Measurements from ENCODE around the gene GTSE1. TPM values are rescaled to one million over a fixed set of nuclear protein-coding genes. Genes with fewer than 3 reads are reported as not detected.

Gene GTSE1
- total and polyA plus RNA-seq, 12 donors = 0.17 to 4.7 (median 0.35) TPM

DNA sequence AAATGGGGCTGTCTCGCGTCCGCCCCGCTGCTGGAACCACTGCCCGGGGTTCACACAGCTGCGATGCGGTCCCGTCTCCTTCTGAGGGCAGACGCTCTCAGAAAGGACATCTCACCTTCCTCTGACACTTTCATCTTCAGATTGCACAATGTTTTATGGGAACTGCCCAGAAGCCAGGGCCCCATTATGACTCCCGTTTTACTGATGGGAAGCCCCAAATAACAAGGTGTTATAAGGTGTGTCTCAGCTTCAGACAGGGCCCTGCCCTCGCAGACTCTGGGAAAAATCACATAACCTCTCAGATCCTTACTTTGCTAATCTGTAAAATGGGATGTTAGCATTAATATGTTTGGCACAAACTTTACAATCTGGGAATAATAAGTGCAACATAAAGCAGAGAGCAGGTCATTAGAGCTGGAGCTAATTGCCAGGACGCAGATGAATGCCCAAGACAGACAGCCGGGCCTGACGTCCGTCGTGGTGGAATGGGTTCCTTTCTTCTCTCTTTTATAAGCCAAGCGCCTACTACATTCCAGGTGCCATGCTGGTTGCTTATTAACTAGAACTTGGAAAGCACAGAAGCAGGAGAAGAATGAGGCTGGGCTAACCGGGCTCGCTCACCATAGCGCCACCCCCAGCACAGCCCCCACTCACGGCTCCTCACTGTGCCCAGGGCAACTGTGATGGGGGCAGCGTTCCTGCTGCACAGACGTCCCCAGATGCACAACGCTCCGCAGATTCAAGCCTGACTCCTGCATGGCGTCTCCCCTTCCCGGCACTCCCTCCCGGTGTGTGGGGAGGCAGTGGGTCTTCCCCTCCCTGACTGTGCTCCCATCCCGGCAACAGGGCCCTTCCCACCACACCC lies 82.6 kb downstream of the GTSE1 start:
- TF ChIP-seq, protein P1, sequence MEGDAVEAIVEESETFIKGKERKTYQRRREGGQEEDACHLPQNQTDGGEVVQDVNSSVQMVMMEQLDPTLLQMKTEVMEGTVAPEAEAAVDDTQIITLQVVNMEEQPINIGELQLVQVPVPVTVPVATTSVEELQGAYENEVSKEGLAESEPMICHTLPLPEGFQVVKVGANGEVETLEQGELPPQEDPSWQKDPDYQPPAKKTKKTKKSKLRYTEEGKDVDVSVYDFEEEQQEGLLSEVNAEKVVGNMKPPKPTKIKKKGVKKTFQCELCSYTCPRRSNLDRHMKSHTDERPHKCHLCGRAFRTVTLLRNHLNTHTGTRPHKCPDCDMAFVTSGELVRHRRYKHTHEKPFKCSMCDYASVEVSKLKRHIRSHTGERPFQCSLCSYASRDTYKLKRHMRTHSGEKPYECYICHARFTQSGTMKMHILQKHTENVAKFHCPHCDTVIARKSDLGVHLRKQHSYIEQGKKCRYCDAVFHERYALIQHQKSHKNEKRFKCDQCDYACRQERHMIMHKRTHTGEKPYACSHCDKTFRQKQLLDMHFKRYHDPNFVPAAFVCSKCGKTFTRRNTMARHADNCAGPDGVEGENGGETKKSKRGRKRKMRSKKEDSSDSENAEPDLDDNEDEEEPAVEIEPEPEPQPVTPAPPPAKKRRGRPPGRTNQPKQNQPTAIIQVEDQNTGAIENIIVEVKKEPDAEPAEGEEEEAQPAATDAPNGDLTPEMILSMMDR (IDR thresholded peaks at IDR 0.05) = no peak
- peaks cover 0 to 15% (median 3%) of the 10 kb centered on the region in 9 donors for H3K4me1 ChIP-seq
- intact Hi-C loops (cut with DNase I) = loop anchor here in 1 of 10 donors (5.0 kb wide), 1 partner anchor 1003 kb away; no protein-coding TSS in a partner anchor
- no peaks in the 10 kb centered on the region for H3K36me3 ChIP-seq
- H3K9me3 ChIP-seq = peaks cover 0 to 14% (median 4%) of the 10 kb centered on the region in 11 donors
- ATAC-seq = no peak
- peaks cover 0 to 6% (median 0%) of the 10 kb centered on the region in 7 donors for H3K27me3 ChIP-seq
- no peak overlapping the region for H3K27ac ChIP-seq
- no peak overlapping the region for H3K4me3 ChIP-seq
- DNase-seq = no peak
- WGBS, 2 donors = 81 to 82% methylated on average over 29 of the region's 29 CpGs

DNA sequence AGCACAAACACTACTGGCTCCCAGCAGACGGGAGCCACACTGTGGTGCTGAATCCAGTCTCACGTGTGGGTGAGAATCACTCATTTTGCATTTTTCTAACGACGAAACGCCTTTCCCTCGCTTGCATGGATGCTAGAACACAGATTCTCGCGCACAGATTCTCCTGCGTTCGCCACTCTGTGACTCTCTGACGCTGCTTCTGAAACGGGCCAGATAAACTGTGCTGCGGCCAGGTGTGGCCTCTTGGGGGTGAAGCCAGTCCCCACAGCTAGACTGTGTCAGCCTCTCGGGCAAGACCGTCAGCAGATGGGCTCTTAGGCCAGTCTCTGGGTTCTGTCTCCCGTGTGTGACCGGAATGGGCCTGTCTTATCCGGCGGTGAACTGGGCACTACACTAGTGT lies 83.4 kb downstream of the GTSE1 start:
- Histone ChIP-seq H3K4me1 (peaks cover 0 to 15% (median 3%) of the 10 kb centered on the region in 9 donors), H3K36me3 (no peaks in the 10 kb centered on the region), H3K9me3 (peaks cover 0 to 14% (median 4%) of the 10 kb centered on the region in 11 donors), H3K4me3 (no peak overlapping the region), H3K27ac (no peak overlapping the region), H3K27me3 (no peaks in the 10 kb centered on the region)
- intact Hi-C loops (cut with DNase I) = no loop called here
- 80 to 84% methylated on average over 19 of the region's 19 CpGs for WGBS, 2 donors
- no peak for ATAC-seq
- TF ChIP-seq, protein P1 (IDR thresholded peaks at IDR 0.05) = no peak
- no peak for DNase-seq

Other genes with a start within 250 kb of the GTSE1 start
- gene PPARA, start 146.3 kb upstream of the GTSE1 start, total RNA-seq = 10 to 100 TPM; 69.0 to 89.5 (median 81.1) TPM
- 10 to 100 TPM; 15.5 to 20.3 TPM for gene PPARA, start 146.3 kb upstream of the GTSE1 start, polyA plus RNA-seq
- gene CDPF1, start 46.6 kb upstream of the GTSE1 start, total RNA-seq = 10 to 100 TPM in 1 of 10 donors, 1 to 10 TPM in 9; 6.3 to 10.4 (median 7.5) TPM
- 10 to 100 TPM in 1 of 2 donors, 1 to 10 TPM in 1; 7.7 to 12.7 TPM for gene CDPF1, start 46.6 kb upstream of the GTSE1 start, polyA plus RNA-seq
- gene PKDREJ, start 33.5 kb upstream of the GTSE1 start, total RNA-seq = under 1 TPM in 9 of 10 donors, not detected in 1; 0.05 to 0.23 (median 0.13) TPM
- under 1 TPM; 0.01 to 0.07 TPM for gene PKDREJ, start 33.5 kb upstream of the GTSE1 start, polyA plus RNA-seq
- gene TTC38, start 28.9 kb upstream of the GTSE1 start, total RNA-seq = 10 to 100 TPM; 20.5 to 29.2 (median 26.1) TPM
- 10 to 100 TPM; 22.2 to 27.2 TPM for gene TTC38, start 28.9 kb upstream of the GTSE1 start, polyA plus RNA-seq
- 10 to 100 TPM; 22.1 to 54.1 (median 26.5) TPM for gene TRMU, start 38.8 kb downstream of the GTSE1 start, total RNA-seq
- 10 to 100 TPM; 44.0 to 80.5 TPM for gene TRMU, start 38.8 kb downstream of the GTSE1 start, polyA plus RNA-seq
- 10 to 100 TPM in 7 of 10 donors, 1 to 10 TPM in 3; 5.5 to 16.7 (median 11.8) TPM for gene CELSR1, start 240.8 kb downstream of the GTSE1 start, total RNA-seq
- 1 to 10 TPM; 4.0 to 6.4 TPM for gene CELSR1, start 240.8 kb downstream of the GTSE1 start, polyA plus RNA-seq